B cell (primary cell): Measurements from ENCODE around the gene MOB3C. TPM values are rescaled to one million over a fixed set of nuclear protein-coding genes. Genes with fewer than 3 reads are reported as not detected.

Experiments
- ATAC-seq: fragments of 200-7000 bp; cut with Tn5 transposase; one replicate; pipeline ENCODE4 v1.10.0; 2021; ENCODE audit warnings: low read depth, mild to moderate bottlenecking, moderate number of reproducible peaks, moderate library complexity
- CTCF ChIA-PET: fragments of 350-600 bp; sonication (Branson Sonifier 250); formaldehyde crosslinking; loops from one replicate; lab custom pipeline; 2021; ENCODE audit warnings: antibody characterized with exemption, inconsistent platforms; lab: Charles Lee
- POLR2A ChIA-PET: fragments of 350-600 bp; sonication (Branson Sonifier 250); formaldehyde crosslinking; loops from one replicate; lab custom pipeline; 2021; ENCODE audit warnings: antibody characterized with exemption; lab: Charles Lee
- DNase-seq: peaks from one replicate; pipeline ENCODE4 v3.0.0; 2013
- H2AFZ ChIP-seq: 2 replicates; pipeline ENCODE4 v1.6.1; 2012; ENCODE audit warnings: mild to moderate bottlenecking, low read depth, low read length; ENCODE audit not compliant: insufficient read depth, poor library complexity, severe bottlenecking
- H3K27ac ChIP-seq, 2 donors: 1 replicate in 1 of 2; 2 replicates in 1 of 2; pipeline ENCODE4 v1.5.1; 2012 to 2013; ENCODE audit warnings: low read length in 2 of 2, mild to moderate bottlenecking in 2 of 2, moderate library complexity in 1 of 2
- H3K27me3 ChIP-seq, 4 experiments: fragments of 200-600 bp in 1 of 4; sonication (generic) in 1 of 4; replicated peaks in 1 of 4; 1 replicate in 2 of 4; 2 replicates in 2 of 4; pipeline versions ENCODE4 v1.6.1 to v1.7.0; 2013 to 2016; ENCODE audit warnings: low read length in 3 of 4, mild to moderate bottlenecking in 2 of 4, mixed read lengths in 1 of 4, moderate library complexity in 1 of 4; ENCODE audit not compliant: insufficient read depth in 4 of 4, control insufficient read depth in 3 of 4; ENCODE audit errors: control extremely low read depth in 1 of 4
- H3K36me3 ChIP-seq, 2 experiments: replicated peaks in 1 of 2; 1 replicate in 1 of 2; 2 replicates in 1 of 2; pipeline versions ENCODE4 v1.6.1 to v1.7.1; 2013; ENCODE audit warnings: low read length in 1 of 2; ENCODE audit not compliant: insufficient read depth in 2 of 2, control insufficient read depth in 1 of 2; ENCODE audit errors: control extremely low read depth in 1 of 2, extremely low read depth in 1 of 2
- H3K4me1 ChIP-seq, 2 donors: fragments of 200-600 bp in 1 of 2; sonication (generic) in 1 of 2; 1 replicate in 1 of 2; 2 replicates in 1 of 2; pipeline versions ENCODE4 v1.5.1 to v1.6.1; 2013 to 2017; ENCODE audit warnings: low read length in 2 of 2; ENCODE audit not compliant: control insufficient read depth in 2 of 2, insufficient read depth in 2 of 2
- H3K4me2 ChIP-seq: replicated peaks from 2 replicates; pipeline ENCODE3; 2012; ENCODE audit warnings: mild to moderate bottlenecking, low read depth, low read length; ENCODE audit not compliant: poor library complexity, severe bottlenecking
- H3K4me3 ChIP-seq, 5 experiments: fragments of 200-600 bp in 1 of 5; sonication (generic) in 1 of 5; 1 replicate in 3 of 5; 2 replicates in 2 of 5; pipeline versions ENCODE4 v1.5.1 to v1.7.0; 2011 to 2016; ENCODE audit warnings: low read length in 4 of 5, mild to moderate bottlenecking in 4 of 5, low read depth in 2 of 5, control low read depth in 1 of 5, moderate library complexity in 1 of 5; ENCODE audit not compliant: insufficient read depth in 1 of 5; ENCODE audit errors: control extremely low read depth in 1 of 5, extremely low read depth in 1 of 5
- H3K79me2 ChIP-seq: fragments of 200-600 bp; sonication (generic); one replicate; pipeline ENCODE4 v1.6.0; 2016; ENCODE audit warnings: low read length; ENCODE audit not compliant: control insufficient read depth, insufficient read depth
- H3K9ac ChIP-seq: fragments of 200-600 bp; sonication (generic); 2 replicates; pipeline ENCODE4 v1.6.1; 2017; ENCODE audit warnings: mild to moderate bottlenecking, low read length, moderate library complexity
- H3K9me3 ChIP-seq, 3 donors: one replicate each; pipeline versions ENCODE4 v1.6.1 to v1.7.1; 2013; ENCODE audit warnings: low read length in 2 of 3; ENCODE audit not compliant: control insufficient read depth in 2 of 3, insufficient read depth in 1 of 3; ENCODE audit errors: control extremely low read depth in 1 of 3
- H4K20me1 ChIP-seq: 2 replicates; pipeline ENCODE4 v1.6.0; 2012; ENCODE audit warnings: mild to moderate bottlenecking, low read length; ENCODE audit not compliant: insufficient read depth, control insufficient read depth, poor library complexity, severe bottlenecking
- H3K27ac Mint-ChIP-seq: one replicate; pipeline ENCODE4 v1.8.0; 2021; ENCODE audit warnings: mixed read lengths
- H3K27me3 Mint-ChIP-seq: one replicate; pipeline ENCODE4 v1.8.0; 2021; ENCODE audit warnings: mixed read lengths
- H3K4me1 Mint-ChIP-seq: one replicate; pipeline ENCODE4 v1.8.0; 2021; ENCODE audit warnings: mixed read lengths
- H3K4me3 Mint-ChIP-seq: one replicate; pipeline ENCODE4 v1.8.0; 2021; ENCODE audit warnings: mixed read lengths
- H3K9me3 Mint-ChIP-seq: one replicate; pipeline ENCODE4 v1.8.0; 2022; ENCODE audit warnings: mixed read lengths; ENCODE audit not compliant: insufficient read depth
- EZH2 ChIP-seq: IDR thresholded peaks from 2 replicates; pipeline ENCODE4 v1.6.1; 2012; ENCODE audit warnings: borderline replicate concordance, low read depth, mild to moderate bottlenecking, moderate library complexity, low read length; ENCODE audit not compliant: insufficient read depth, poor library complexity, severe bottlenecking
- WGBS: methylation state at CpG from one replicate; pipeline ENCODE4 v1.1.5; 2013; ENCODE audit warnings: missing lambda C conversion rate; ENCODE audit not compliant: insufficient coverage; 5-methylcytosine and 5-hydroxymethylcytosine counted together
- intact Hi-C: fragments of 100-400 bp; cut with micrococcal nuclease; formaldehyde crosslinking; loops from one replicate; pipeline ENCODE4 v1.10.0; 2022
- polyA plus RNA-seq: library from polyadenylated mRNA; depleted of rRNA; stranded (reverse); fragments of >200 nt; gene quantifications from 2 replicates; pipeline ENCODE4 v1.2.3, GENCODE V29; 2012
- total RNA-seq, 2 donors: library from RNA; stranded (reverse); fragments of 120-200 nt in 1 of 2; gene quantifications; 1 replicate in 1 of 2; 2 replicates in 1 of 2; pipeline versions ENCODE4 v1.2.3 to v1.2.4, GENCODE V29; 2013 to 2022
- TF ChIP-seq, protein P1 (sequence below): fragments of 200-600 bp; IDR thresholded peaks from one replicate; pipeline ENCODE4 v1.8.0; 2022; ENCODE audit warnings: antibody characterized with exemption, mild to moderate bottlenecking

The MOB3C gene
- total and polyA plus RNA-seq, 2 donors (not counting 1 experiment from before 2014, with no cell fraction given), result 18.9 to 19.2 TPM

DNA sequence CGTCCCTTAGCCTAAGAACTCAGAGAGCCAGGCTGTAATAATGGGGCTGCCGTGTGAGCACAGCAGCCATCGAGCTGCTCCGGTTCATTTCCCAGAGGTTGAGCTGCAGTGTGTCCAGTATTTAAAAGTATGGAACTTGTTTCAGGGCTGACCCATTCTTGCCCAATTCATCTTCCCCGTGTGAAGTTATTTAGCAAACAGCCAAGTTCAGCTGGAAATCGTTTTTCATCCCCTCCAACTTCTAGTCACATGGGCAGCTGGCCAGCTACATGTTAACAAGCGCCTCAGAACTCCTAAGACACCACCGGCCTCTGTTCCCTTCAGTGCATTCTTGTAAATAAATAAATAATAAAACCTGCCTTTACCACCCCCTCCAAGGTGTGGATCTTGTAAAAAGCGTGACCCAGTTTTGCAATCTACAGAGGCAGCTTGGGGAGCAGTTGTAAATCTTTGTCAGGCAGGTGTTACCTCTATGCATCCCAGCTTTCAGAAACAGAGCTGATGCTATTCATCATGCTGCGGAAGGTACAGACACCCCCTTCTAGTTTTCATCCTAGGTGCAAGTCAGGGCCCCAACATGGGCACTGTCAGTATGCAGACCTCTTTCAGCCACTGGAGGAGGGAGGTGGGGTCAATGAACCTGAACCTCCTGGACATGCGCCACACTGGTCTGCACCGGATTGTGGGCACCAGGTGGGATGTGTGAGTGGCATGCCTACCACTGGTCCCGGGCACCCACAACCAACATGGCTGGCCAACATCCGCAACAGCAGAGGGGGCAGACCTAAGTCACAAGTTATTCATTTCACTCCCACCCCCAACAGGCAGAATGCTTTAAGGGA lies 46.5 kb downstream of the MOB3C start:
- H3K36me3 ChIP-seq, result peaks cover 0 to 51% of the 10 kb centered on the region in 2 experiments
- WGBS, result 100% methylated on average over 1 of the region's 14 CpGs
- ATAC-seq, result no peak
- no peak overlapping the region for H3K4me2 ChIP-seq
- H3K9me3 Mint-ChIP-seq, result no peaks in the 10 kb centered on the region
- no peak overlapping the region for H3K4me3 Mint-ChIP-seq
- no peaks in the 10 kb centered on the region for H3K79me2 ChIP-seq
- H3K4me1 ChIP-seq, result no peaks in the 10 kb centered on the region
- no peak overlapping the region for H3K27ac Mint-ChIP-seq
- no peak overlapping the region for H2AFZ ChIP-seq
- no peaks in the 10 kb centered on the region for H3K9me3 ChIP-seq
- no peaks in the 10 kb centered on the region for H4K20me1 ChIP-seq
- TF ChIP-seq EZH2, result no peak
- TF ChIP-seq, protein P1, sequence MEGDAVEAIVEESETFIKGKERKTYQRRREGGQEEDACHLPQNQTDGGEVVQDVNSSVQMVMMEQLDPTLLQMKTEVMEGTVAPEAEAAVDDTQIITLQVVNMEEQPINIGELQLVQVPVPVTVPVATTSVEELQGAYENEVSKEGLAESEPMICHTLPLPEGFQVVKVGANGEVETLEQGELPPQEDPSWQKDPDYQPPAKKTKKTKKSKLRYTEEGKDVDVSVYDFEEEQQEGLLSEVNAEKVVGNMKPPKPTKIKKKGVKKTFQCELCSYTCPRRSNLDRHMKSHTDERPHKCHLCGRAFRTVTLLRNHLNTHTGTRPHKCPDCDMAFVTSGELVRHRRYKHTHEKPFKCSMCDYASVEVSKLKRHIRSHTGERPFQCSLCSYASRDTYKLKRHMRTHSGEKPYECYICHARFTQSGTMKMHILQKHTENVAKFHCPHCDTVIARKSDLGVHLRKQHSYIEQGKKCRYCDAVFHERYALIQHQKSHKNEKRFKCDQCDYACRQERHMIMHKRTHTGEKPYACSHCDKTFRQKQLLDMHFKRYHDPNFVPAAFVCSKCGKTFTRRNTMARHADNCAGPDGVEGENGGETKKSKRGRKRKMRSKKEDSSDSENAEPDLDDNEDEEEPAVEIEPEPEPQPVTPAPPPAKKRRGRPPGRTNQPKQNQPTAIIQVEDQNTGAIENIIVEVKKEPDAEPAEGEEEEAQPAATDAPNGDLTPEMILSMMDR, result no peak
- H3K4me1 Mint-ChIP-seq, result no peaks in the 10 kb centered on the region
- ChIA-PET POLR2A (no interaction called here), CTCF (no interaction called here)
- H3K9ac ChIP-seq, result no peak overlapping the region
- no peak overlapping the region for H3K27ac ChIP-seq
- no peaks in the 10 kb centered on the region for H3K27me3 ChIP-seq
- H3K4me3 ChIP-seq, result no peak overlapping the region
- intact Hi-C loops, result no loop called here
- no peaks in the 10 kb centered on the region for H3K27me3 Mint-ChIP-seq
- no peak for DNase-seq

- no peak overlapping the region for H3K27ac ChIP-seq
- H3K9me3 ChIP-seq, result no peaks in the 10 kb centered on the region
- intact Hi-C loops, result no loop called here
- no peaks in the 10 kb centered on the region for H3K4me1 ChIP-seq
- H3K27me3 Mint-ChIP-seq, result no peaks in the 10 kb centered on the region
- H3K9me3 Mint-ChIP-seq, result no peaks in the 10 kb centered on the region
- 100% methylated on average over 1 of the region's 4 CpGs for WGBS
- H3K27ac Mint-ChIP-seq, result no peak overlapping the region
- no peak for ATAC-seq
- CTCF ChIA-PET, result no interaction called here
- no peaks in the 10 kb centered on the region for H4K20me1 ChIP-seq
- peaks cover 2 to 44% of the 10 kb centered on the region in 2 experiments for H3K36me3 ChIP-seq
- no peaks in the 10 kb centered on the region for H3K27me3 ChIP-seq
- H3K9ac ChIP-seq, result no peak overlapping the region
- no peaks in the 10 kb centered on the region for H3K79me2 ChIP-seq
- POLR2A ChIA-PET, result no interaction called here
- TF ChIP-seq, protein P1, result no peak
- TF ChIP-seq EZH2, result no peak
- no peak for DNase-seq
- no peak overlapping the region for H3K4me3 Mint-ChIP-seq
- H3K4me2 ChIP-seq, result no peak overlapping the region
- no peak overlapping the region for H3K4me3 ChIP-seq
- H3K4me1 Mint-ChIP-seq, result no peaks in the 10 kb centered on the region
- H2AFZ ChIP-seq, result no peak overlapping the region
These were observed 47.5 kb downstream of the MOB3C start for GRCh38 chr1:46569116-46569515.
